Left hindlimb (tissue), 1 donor: ENCODE data around the gene ACTL6A.

Experiments used
- DNase-seq: peaks from one replicate; pipeline ENCODE4 v3.0.0-alpha.2; 2018

Gene ACTL6A

DNA sequence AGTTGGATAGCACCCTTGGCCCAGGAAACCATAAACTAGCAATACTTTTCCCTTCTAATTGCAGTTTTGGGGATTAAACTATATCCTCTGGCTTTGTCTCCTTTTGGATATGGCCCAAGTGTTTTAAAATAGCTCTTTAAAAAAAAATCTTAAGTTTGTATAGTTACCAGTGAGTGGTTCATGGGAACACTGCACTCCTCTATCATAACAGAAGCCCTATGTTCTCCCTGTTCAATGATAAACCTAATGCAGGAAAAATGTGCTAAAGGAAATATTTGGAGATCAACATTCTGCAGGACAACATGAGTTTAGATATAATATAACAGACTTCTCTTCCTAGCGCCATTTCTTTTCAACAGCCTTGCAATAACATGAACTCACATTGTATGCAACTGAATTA lies 28.6 kb downstream of the ACTL6A start:
- no peak for DNase-seq

DNA sequence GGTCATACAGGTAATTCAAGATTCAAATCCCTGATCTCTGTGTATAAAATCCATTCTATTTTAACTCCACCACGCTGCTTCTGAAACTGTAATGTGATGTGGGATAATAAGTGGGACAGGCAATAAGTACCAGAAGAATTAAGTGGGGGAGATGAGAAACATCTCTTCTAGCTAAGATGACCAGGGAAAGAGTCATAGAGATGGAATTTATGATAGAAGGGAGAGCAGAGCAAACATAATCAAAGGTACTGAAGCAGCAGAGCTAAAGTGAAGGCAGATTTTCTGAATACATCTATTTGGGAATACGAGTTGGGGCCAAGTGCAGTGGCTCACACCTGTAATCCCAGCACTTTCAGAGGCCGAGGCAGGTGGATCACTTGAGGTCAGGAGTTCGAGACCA lies 36.8 kb downstream of the ACTL6A start:
- DNase-seq: no peak

DNA sequence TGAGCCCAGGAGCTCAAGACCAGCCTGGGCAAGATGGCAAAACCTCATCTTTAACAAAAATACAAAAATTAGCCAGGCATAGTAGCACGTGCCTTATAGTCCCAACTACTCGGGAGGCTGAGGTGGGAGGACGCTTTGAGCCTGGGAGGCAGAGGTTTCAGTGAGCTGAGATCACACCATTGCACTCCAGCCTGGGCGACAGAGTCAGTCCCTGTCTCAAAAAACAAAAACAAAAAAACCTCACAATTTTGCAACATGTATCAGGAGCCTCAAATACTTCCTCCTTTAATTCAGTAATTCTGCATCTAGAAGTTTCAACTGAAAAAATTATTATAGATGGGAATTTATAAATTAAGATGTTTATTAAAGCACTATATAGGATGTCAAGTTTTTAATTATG lies 40.6 kb downstream of the ACTL6A start:
- no peak for DNase-seq

DNA sequence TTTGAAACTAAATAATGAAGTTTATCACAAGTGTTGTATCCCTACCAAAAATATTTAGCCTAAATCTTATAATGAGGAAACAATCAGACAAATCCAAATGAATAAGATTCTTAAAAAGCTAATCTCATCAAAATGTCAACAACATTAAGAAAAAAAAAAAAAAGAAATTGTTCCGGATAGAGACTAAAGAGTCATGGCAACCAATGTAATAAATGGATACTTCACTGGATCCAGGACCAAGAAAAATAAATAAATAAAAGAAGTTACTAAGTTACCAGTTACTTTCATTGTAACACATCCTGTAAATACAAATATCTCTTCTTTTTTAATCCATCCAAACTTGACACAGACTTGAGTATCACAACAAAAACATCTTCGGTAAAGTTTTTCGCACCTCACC lies 41.1 kb downstream of the ACTL6A start:
- DNase-seq: no peak

GRCh38 chr3:179604321-179605078 lies 41.8 kb downstream of the ACTL6A start, which contains the start of the genes MRPL47 and NDUFB5:
Gene MRPL47, minus strand, starts transcription at chr3:179604638. Its CDS starts 14 bp downstream, at chr3:179604624.
Gene NDUFB5, plus strand, starts transcription at chr3:179604794. Its CDS starts 22 bp downstream, at chr3:179604816.
- peak; percentile 96 for DNase-seq

- DNase-seq: no peak
These were observed 43.9 kb downstream of the ACTL6A start for GRCh38 chr3:179606534-179607085.

- no peak for DNase-seq
These were observed 46.4 kb downstream of the ACTL6A start for GRCh38 chr3:179608931-179609720.

GRCh38 chr3:179610066-179610465 lies 47.3 kb downstream of the ACTL6A start:
- DNase-seq: no peak

- DNase-seq: no peak
These were observed 51.1 kb downstream of the ACTL6A start for GRCh38 chr3:179613807-179614206.

DNA sequence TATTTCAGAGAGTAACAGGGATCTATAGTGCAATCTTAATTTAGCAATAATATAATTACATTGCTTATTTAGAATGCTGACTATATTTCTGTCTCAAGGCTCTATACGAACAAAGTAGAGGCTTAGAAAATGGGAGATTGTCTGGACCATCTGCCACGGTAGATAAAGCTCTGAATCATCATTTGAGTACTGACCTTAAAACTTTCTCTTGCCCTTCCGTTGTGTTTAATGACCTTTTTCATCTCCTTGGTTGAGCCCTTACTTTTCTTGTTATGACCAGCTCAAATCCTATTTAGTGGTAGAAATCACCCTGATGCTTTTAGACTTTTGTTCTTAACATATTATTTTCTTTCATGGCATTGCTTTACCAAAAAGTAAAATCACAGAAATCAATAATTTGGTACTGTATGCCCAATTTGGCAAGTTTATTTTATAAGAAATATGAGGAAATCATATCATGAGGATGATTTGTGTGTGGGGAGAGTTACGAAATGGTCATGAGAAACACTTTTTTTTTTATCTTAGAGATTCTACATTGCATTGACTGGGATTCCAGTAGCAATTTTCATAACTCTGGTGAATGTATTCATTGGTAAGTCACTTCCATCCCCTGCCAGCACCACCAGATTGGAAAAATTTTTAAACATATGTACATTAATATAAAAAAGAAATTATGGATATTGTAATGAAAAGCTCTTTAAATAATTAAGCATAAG lies 52.9 kb downstream of the ACTL6A start:
- DNase-seq: no peak

GRCh38 chr3:179622023-179622422 lies 59.3 kb downstream of the ACTL6A start:
- DNase-seq: no peak

- no peak for DNase-seq
These were observed 61.7 kb downstream of the ACTL6A start for GRCh38 chr3:179624451-179624850.

DNA sequence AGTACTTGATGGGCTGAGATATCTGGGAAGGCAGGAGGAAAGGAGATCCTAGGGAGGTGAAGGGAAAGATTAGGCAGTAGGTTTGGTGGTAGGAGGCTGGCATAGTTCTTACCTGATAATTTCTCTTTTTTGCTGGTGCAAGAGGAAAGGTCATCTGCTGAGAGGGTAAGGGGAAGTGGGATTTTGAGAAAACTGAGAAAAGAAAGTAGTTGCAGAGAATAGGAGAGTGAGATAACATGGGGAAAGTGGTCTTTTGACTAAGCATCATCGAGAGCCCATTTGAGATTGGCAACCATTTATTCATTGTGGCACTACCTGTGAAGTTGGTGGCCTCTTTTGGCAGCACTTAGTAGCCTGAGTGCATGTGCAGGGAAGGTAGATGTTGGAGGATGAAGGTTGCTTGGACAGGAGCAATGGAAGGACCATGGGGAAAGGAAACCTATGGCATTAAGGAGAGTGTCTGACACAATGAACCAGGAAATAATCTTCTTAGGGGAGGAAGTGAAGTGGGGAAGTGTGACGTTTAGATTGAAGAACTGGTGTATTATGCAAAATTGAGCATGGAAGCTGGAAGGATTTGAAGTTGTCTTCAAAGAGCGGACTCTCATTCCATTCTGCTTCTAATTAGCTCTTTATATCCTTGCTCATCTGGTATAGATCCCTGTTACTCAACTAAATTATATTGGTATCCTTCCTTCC lies 68.2 kb downstream of the ACTL6A start:
- no peak for DNase-seq
